GM23248 (cell line): ENCODE measurements around the gene CAPNS1. TPM values are rescaled to one million over a fixed set of nuclear protein-coding genes. Genes with fewer than 3 reads are reported as not detected.

Experiments used
- DNase-seq: peaks from one replicate; pipeline ENCODE4 v3.0.0-alpha.2; 2015
- H2AFZ ChIP-seq: fragments of 200-600 bp; sonication (generic); 2 replicates; pipeline ENCODE4 v1.6.1; 2016; ENCODE audit warnings: antibody characterized with exemption
- H3F3A ChIP-seq: fragments of 200-600 bp; sonication (generic); 2 replicates; pipeline ENCODE4 v1.6.1; 2016; ENCODE audit warnings: mild to moderate bottlenecking, antibody characterized with exemption, mixed run types; ENCODE audit not compliant: insufficient read depth
- H3K27ac ChIP-seq: fragments of 200-600 bp; sonication (generic); 2 replicates; pipeline ENCODE4 v1.5.1; 2016; ENCODE audit warnings: mild to moderate bottlenecking
- H3K27me3 ChIP-seq: fragments of 200-600 bp; sonication (generic); replicated peaks from 2 replicates; pipeline ENCODE4 v1.6.1; 2016; ENCODE audit warnings: mild to moderate bottlenecking; ENCODE audit not compliant: insufficient read depth
- H3K36me3 ChIP-seq: fragments of 200-600 bp; sonication (generic); 2 replicates; pipeline ENCODE4 v1.6.1; 2016; ENCODE audit warnings: low read depth, mild to moderate bottlenecking
- H3K4me1 ChIP-seq: fragments of 200-600 bp; sonication (generic); 2 replicates; pipeline ENCODE4 v1.6.1; 2016; ENCODE audit warnings: mild to moderate bottlenecking; ENCODE audit not compliant: insufficient read depth
- H3K4me2 ChIP-seq: fragments of 200-600 bp; sonication (generic); one replicate; pipeline ENCODE4 v1.6.1; 2016; ENCODE audit warnings: mild to moderate bottlenecking; ENCODE audit not compliant: unreplicated experiment
- H3K4me3 ChIP-seq: fragments of 200-600 bp; sonication (generic); 2 replicates; pipeline ENCODE4 v1.5.1; 2016; ENCODE audit warnings: mild to moderate bottlenecking
- H3K79me2 ChIP-seq: fragments of 200-600 bp; sonication (generic); 2 replicates; pipeline ENCODE4 v1.6.1; 2016; ENCODE audit warnings: mild to moderate bottlenecking; ENCODE audit not compliant: insufficient read depth
- H3K9ac ChIP-seq: fragments of 200-600 bp; sonication (generic); 2 replicates; pipeline ENCODE4 v1.6.1; 2016; ENCODE audit warnings: mild to moderate bottlenecking
- H3K9me2 ChIP-seq: fragments of 200-600 bp; sonication (generic); 2 replicates; pipeline ENCODE4 v1.6.1; 2016; ENCODE audit warnings: mixed run types, mild to moderate bottlenecking, moderate library complexity; ENCODE audit not compliant: insufficient read depth
- H3K9me3 ChIP-seq: fragments of 200-600 bp; sonication (generic); one replicate; pipeline ENCODE4 v1.6.1; 2017; ENCODE audit warnings: low read depth
- H4K20me1 ChIP-seq: fragments of 200-600 bp; sonication (generic); 2 replicates; pipeline ENCODE4 v1.6.0; 2016; ENCODE audit not compliant: insufficient read depth
- EZH2 ChIP-seq: fragments of 200-600 bp; sonication (generic); IDR thresholded peaks from 2 replicates; pipeline ENCODE4 v1.6.1; 2018; ENCODE audit warnings: antibody characterized with exemption, mild to moderate bottlenecking; ENCODE audit not compliant: insufficient read depth, poor library complexity, severe bottlenecking
- EZH2phosphoT487 ChIP-seq: fragments of 200-600 bp; sonication (generic); IDR thresholded peaks from 2 replicates; pipeline ENCODE4 v1.6.1; 2018; ENCODE audit warnings: antibody characterized with exemption, moderate library complexity, mild to moderate bottlenecking, low read depth; ENCODE audit not compliant: insufficient read depth
- WGBS, 2 experiments: methylation state at CpG; one replicate each; pipeline ENCODE4 v1.1.6; 2015 to 2017; ENCODE audit warnings: low lambda C conversion rate in 2 of 2, low coverage in 1 of 2; ENCODE audit errors: missing lambda C conversion rate in 2 of 2; 5-methylcytosine and 5-hydroxymethylcytosine counted together
- in situ Hi-C: fragments of 300-500 bp; cut with MboI; formaldehyde crosslinking; loops from 2 replicates; pipeline ENCODE4 v1.15.0; 2020
- polyA plus RNA-seq: library from polyadenylated mRNA; unstranded; fragments of >200 nt; fragmentation: Nextera tagmentation; extraction: Ambion mirVana; gene quantifications from 2 replicates; pipeline ENCODE4 v1.2.1, GENCODE V29; 2016
- total RNA-seq: library from RNA; depleted of rRNA; stranded (reverse); fragments of >200 nt; shearing (Covaris generic); gene quantifications from 2 replicates; pipeline ENCODE4 v1.2.3, GENCODE V29; 2014

CAPNS1 gene
- total and polyA plus RNA-seq, 2 experiments from 2014 or later, result 353 to 540 TPM

GRCh38 chr19:36153126-36153525 is 13.3 kb downstream of the CAPNS1 start:
- H3K36me3 ChIP-seq, result no peaks in the 10 kb centered on the region
- TF ChIP-seq EZH2, result no peak
- TF ChIP-seq EZH2phosphoT487, result no peak
- H3K27ac ChIP-seq, result peak overlapping the region; percentile 53
- peaks cover 6% of the 10 kb centered on the region; the same call in 1 of the 2 replicates for H3F3A ChIP-seq
- peak overlapping the region; percentile 71 for H3K4me3 ChIP-seq
- no peaks in the 10 kb centered on the region for H3K9me2 ChIP-seq
- no peaks in the 10 kb centered on the region for H3K9me3 ChIP-seq
- no peak for DNase-seq
- H3K4me1 ChIP-seq, result no peaks in the 10 kb centered on the region
- no peaks in the 10 kb centered on the region for H4K20me1 ChIP-seq
- no peaks in the 10 kb centered on the region for H3K79me2 ChIP-seq
- peak overlapping the region; percentile 76; the same call in 1 of the 2 replicates for H3K9ac ChIP-seq
- H3K27me3 ChIP-seq, result no peaks in the 10 kb centered on the region
- 97% methylated on average over 10 of the region's 10 CpGs for WGBS, 2 experiments
- in situ Hi-C loops, result no loop called here
- no peak overlapping the region for H2AFZ ChIP-seq
- peak overlapping the region; percentile 76 for H3K4me2 ChIP-seq

GRCh38 chr19:36160821-36161596 is 21.1 kb downstream of the CAPNS1 start:
- in situ Hi-C loops, result no loop called here
- Histone ChIP-seq H4K20me1 (no peaks in the 10 kb centered on the region), H3K27me3 (no peaks in the 10 kb centered on the region), H2AFZ (no peak overlapping the region), H3K36me3 (no peaks in the 10 kb centered on the region), H3K4me2 (no peak overlapping the region), H3F3A (no peaks in the 10 kb centered on the region), H3K27ac (no peak overlapping the region), H3K9me2 (no peaks in the 10 kb centered on the region), H3K9ac (no peak overlapping the region), H3K4me1 (no peaks in the 10 kb centered on the region), H3K4me3 (no peak overlapping the region), H3K9me3 (no peaks in the 10 kb centered on the region), H3K79me2 (no peaks in the 10 kb centered on the region)
- DNase-seq, result no peak
- no peak for TF ChIP-seq EZH2
- TF ChIP-seq EZH2phosphoT487, result no peak
- WGBS, 2 experiments, result 88% methylated on average over 7 of the region's 7 CpGs

GRCh38 chr19:36163813-36164212 is 23.9 kb downstream of the CAPNS1 start:
- Histone ChIP-seq H3K27me3 (no peaks in the 10 kb centered on the region), H3K9me3 (no peaks in the 10 kb centered on the region), H3K4me1 (no peaks in the 10 kb centered on the region), H3F3A (no peaks in the 10 kb centered on the region), H3K27ac (no peak overlapping the region), H3K4me3 (no peak overlapping the region), H2AFZ (no peak overlapping the region), H3K4me2 (no peak overlapping the region), H3K36me3 (no peaks in the 10 kb centered on the region), H4K20me1 (no peaks in the 10 kb centered on the region), H3K79me2 (no peaks in the 10 kb centered on the region), H3K9me2 (no peaks in the 10 kb centered on the region), H3K9ac (no peak overlapping the region)
- no peak for TF ChIP-seq EZH2phosphoT487
- TF ChIP-seq EZH2, result no peak
- no peak for DNase-seq
- in situ Hi-C loops, result no loop called here
- WGBS, 2 experiments, result 91 to 93% methylated on average over 12 of the region's 12 CpGs

GRCh38 chr19:36169084-36169760 is 29.4 kb downstream of the CAPNS1 start:
- Histone ChIP-seq H3K79me2 (no peaks in the 10 kb centered on the region), H3K9ac (no peak overlapping the region), H4K20me1 (no peaks in the 10 kb centered on the region), H3K36me3 (no peaks in the 10 kb centered on the region), H3F3A (no peaks in the 10 kb centered on the region), H3K27ac (no peak overlapping the region), H3K27me3 (no peaks in the 10 kb centered on the region), H3K9me3 (no peaks in the 10 kb centered on the region), H2AFZ (no peak overlapping the region), H3K9me2 (no peaks in the 10 kb centered on the region), H3K4me3 (no peak overlapping the region), H3K4me2 (no peak overlapping the region), H3K4me1 (peaks cover 5% of the 10 kb centered on the region; the same call in 1 of the 2 replicates)
- in situ Hi-C loops, result no loop called here
- 69 to 72% methylated on average over 9 of the region's 9 CpGs for WGBS, 2 experiments
- no peak for DNase-seq
- TF ChIP-seq EZH2phosphoT487, result no peak
- no peak for TF ChIP-seq EZH2
